Raji (cell line): ENCODE measurements around the gene TUT4.

Experiments used
- POLR2A ChIP-seq: IDR thresholded peaks from 2 replicates; pipeline ENCODE4 v1.6.1; 2011; ENCODE audit warnings: low read depth, low read length, control low read depth; ENCODE audit not compliant: insufficient read depth

The TUT4 gene

GRCh38 chr1:52579415-52579814 lies 26.5 kb upstream of the TUT4 start:
- no peak for TF ChIP-seq POLR2A

- TF ChIP-seq POLR2A: no peak
Measured at GRCh38 chr1:52576074-52576473, 23.2 kb upstream of the TUT4 start.

- no peak for TF ChIP-seq POLR2A
Measured at GRCh38 chr1:52574594-52574993, 21.7 kb upstream of the TUT4 start.

DNA sequence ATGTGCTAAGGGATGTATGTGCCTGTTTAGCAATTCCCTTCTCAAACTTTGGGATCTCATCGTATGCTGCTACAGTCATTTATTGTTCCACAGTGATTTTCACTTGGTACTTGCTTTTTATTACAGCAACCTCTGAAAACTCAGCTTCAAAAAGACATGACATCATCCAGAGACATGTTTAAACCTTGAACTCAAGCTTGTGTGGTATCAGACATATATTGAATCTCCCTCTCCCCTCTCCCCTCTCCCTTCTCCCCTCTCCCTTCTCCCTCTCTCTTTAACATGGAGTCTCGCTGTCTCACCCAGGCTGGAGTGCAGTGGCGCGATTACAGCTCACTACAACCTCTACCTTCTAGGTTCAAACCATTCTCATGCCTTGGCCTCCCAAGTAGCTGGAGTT lies 19.5 kb upstream of the TUT4 start:
- no peak for TF ChIP-seq POLR2A

DNA sequence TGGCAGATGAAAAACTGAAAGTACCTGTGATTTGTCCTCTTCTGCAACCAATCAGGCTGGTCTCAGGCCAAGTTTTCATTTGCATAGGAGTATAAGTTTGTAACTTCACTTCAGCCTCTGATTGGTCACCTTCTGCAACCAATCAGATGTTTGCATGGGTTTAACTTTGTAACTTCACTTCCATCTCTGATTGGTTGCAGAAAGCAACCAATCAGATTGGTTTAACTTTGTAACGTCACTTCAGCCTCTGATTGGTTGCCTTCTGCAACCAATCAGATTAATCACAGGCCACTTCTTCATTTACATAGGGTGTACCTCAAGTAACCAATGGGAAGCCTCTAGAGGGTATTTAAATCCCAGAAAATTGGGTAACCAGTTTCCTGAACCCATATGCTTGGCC lies 18.9 kb upstream of the TUT4 start:
- no peak for TF ChIP-seq POLR2A

DNA sequence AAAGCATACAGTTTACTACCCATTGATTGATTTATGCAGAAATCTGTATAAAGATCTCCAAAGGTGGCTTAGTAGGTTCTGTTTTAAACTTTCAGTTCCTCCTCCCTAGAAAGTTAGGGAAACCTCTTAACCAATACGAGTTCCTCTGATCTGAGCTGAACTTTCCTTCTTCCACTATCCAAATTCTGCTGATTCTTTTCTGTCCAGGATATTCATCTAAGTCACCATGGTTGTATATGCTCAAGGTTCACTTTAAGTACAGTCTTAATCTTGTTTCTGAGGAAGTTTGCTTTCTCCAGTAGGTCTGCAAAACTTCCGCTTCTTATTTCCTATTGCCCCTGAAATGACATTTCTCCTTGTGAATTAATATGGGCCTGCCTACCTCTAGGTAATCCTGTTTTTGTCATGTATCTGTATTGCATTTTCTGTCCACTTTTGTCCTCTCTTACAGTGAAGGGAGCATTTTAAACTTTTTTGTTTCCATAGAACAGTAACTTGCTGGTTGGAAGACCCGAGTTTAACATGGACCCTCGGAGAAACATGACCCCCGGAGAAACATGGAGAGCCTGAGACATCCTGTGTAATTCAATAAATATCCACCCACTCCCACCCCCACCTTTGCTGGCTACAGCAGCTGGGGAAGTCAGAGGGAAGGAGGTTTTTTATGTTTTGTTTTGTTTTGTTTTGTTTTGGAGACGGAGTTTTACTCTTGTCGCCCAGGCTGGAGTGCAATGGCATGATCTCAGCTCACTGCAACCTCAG lies 16.7 kb upstream of the TUT4 start:
- TF ChIP-seq POLR2A: no peak

DNA sequence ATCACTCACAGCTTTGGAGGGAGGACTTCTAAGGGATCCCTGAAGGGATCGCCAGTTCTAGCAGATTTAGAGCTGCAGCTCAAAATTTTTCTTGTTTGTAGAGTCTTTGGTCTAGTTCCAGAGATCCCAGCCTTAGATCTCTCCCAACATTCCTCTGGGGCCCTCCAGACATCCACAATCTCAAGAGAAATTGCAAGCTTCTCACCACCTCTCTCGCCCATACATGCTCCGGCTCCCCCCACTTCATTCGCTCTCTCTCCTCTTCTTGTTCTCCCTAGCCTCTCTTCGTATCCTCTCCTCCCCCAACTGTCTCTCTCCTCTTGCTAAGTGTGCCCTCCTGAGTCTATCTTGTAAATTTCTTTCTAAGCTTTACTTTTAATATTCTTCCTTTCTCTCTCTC lies 15.1 kb upstream of the TUT4 start:
- no peak for TF ChIP-seq POLR2A

DNA sequence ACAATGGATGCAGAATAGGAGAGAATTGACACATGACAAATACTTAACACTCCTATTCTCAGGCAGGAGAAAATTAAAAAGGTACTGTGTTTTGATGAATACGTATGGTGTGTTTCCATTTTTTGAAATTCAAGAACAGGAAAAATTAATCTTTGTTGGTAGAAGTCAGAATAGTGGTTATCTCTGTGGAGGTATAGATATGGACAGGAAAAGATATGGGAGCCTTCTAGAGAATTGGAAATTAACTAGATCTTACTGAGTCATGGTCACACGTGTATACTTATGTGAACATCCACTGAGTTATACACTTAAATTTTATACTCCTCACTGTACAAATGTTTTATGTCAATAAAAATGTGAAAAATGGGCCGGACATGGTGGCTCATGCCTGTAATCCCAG lies 9.9 kb upstream of the TUT4 start:
- no peak for TF ChIP-seq POLR2A

GRCh38 chr1:52559875-52560274 lies 7.0 kb upstream of the TUT4 start:
- TF ChIP-seq POLR2A: no peak

DNA sequence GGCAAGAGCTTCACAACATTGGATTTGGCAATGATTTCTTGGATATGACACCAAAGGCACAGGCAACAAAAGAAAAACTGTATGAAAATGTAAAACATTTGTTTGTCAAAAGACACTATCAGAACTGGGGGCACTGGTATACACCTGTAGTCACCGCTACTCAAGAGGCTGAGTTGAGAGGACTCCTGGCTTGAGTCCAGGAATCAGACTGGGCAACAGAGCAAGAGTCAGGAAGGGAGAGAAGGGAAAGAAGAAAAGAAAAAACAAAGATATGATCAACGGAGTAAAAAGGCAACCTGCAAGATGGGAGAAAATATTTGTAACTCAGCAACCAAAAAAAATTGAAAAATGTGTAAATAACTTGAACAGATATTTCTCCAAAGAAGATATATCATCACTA lies 6.0 kb upstream of the TUT4 start:
- no peak for TF ChIP-seq POLR2A

- no peak for TF ChIP-seq POLR2A
Measured at GRCh38 chr1:52556641-52557360, 3.9 kb upstream of the TUT4 start.

DNA sequence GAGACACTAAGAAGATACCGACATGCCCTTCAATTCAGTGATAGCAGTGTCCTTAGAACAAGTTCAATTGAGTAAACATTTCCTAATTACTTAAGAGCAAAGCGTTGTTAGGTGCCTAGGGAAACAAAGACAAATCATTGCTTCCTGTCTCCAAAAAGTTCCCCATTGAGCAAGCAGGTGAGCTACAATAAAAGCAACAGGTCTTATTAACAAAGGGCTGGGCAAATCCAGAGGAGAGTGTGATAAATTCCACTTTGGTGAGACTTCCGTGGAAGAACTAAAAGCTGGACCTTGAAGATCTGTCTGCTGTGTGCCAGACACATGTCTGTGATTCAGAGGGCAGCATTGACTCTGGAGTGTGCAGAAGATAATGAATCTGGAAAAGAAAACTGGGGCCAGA lies 1.9 kb upstream of the TUT4 start:
- no peak for TF ChIP-seq POLR2A

DNA sequence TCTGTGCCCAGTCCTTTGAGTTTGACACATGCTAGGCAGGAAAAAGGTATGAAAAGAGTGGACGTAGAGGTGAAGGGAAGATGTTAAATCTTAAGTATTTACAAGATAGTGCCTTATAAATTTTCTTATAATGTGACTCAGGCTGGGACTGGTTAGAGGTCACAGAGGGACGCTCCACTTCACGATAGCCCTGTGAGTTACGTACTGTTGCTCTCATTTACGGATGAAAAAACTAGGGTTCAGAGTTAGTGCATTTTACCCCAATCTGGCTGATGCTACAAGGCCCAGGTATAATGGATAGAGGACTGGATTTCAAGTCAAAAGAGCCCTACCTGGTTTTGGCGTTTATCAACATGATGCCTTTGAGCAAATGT lies 1.4 kb upstream of the TUT4 start:
- TF ChIP-seq POLR2A: no peak

GRCh38 chr1:52553362-52554266 lies 722 bp upstream of the TUT4 start:
- TF ChIP-seq POLR2A: peak; percentile 79

- TF ChIP-seq POLR2A: no peak
Measured at GRCh38 chr1:52552236-52552504, 722 bp downstream of the TUT4 start.

GRCh38 chr1:52551507-52552235 lies 1.2 kb downstream of the TUT4 start:
- TF ChIP-seq POLR2A: no peak

- TF ChIP-seq POLR2A: no peak
Measured at GRCh38 chr1:52550447-52550846, 2.4 kb downstream of the TUT4 start.
